Liver (tissue), 9 donors: ENCODE measurements around the gene NDP. TPM values are rescaled to one million over a fixed set of nuclear protein-coding genes. Genes with fewer than 3 reads are reported as not detected.

Experiments
- DNase-seq: peaks from one replicate; pipeline ENCODE4 v3.0.0-alpha.2; 2017; ENCODE audit warnings: low spot score
- H3K27ac ChIP-seq, 2 donors: one replicate each; pipeline ENCODE4 v1.7.0; 2013; ENCODE audit warnings: inconsistent platforms in 2 of 2, low read length in 2 of 2, control low read depth in 1 of 2, low read depth in 1 of 2, mild to moderate bottlenecking in 1 of 2
- H3K27me3 ChIP-seq, 4 donors: one replicate each; pipeline versions ENCODE4 v1.6.1 to v1.7.0; 2013; ENCODE audit warnings: low read length in 3 of 4, inconsistent platforms in 1 of 4, mild to moderate bottlenecking in 1 of 4, moderate library complexity in 1 of 4; ENCODE audit not compliant: control insufficient read depth in 4 of 4, insufficient read depth in 4 of 4
- H3K36me3 ChIP-seq, 4 donors: one replicate each; pipeline versions ENCODE4 v1.6.1 to v1.7.0; 2013; ENCODE audit warnings: low read length in 3 of 4, mild to moderate bottlenecking in 3 of 4, low read depth in 1 of 4, moderate library complexity in 1 of 4; ENCODE audit not compliant: control insufficient read depth in 4 of 4, insufficient read depth in 3 of 4
- H3K4me1 ChIP-seq, 4 donors: one replicate each; pipeline versions ENCODE4 v1.6.1 to v1.7.0; 2013; ENCODE audit warnings: low read length in 3 of 4, mild to moderate bottlenecking in 3 of 4, moderate library complexity in 1 of 4; ENCODE audit not compliant: control insufficient read depth in 4 of 4, insufficient read depth in 4 of 4
- H3K4me3 ChIP-seq, 3 donors: one replicate each; pipeline versions ENCODE4 v1.6.1 to v1.7.0; 2013; ENCODE audit warnings: low read length in 3 of 3, control low read depth in 1 of 3, low read depth in 1 of 3, mild to moderate bottlenecking in 1 of 3
- H3K9ac ChIP-seq, 2 donors: one replicate each; pipeline ENCODE4 v1.7.0; 2013; ENCODE audit warnings: low read length in 2 of 2, mild to moderate bottlenecking in 2 of 2, moderate library complexity in 2 of 2, control low read depth in 1 of 2, low read depth in 1 of 2
- H3K9me3 ChIP-seq, 4 donors: one replicate each; pipeline versions ENCODE4 v1.6.1 to v1.7.0; 2013; ENCODE audit warnings: low read length in 3 of 4; ENCODE audit not compliant: control insufficient read depth in 4 of 4
- EGR1 ChIP-seq, 2 donors: IDR thresholded peaks; 2 replicates each; pipeline ENCODE4 v1.6.1; 2016 to 2018; ENCODE audit warnings: antibody characterized with exemption in 2 of 2, low read depth in 2 of 2
- FOXA1 ChIP-seq: IDR thresholded peaks from 2 replicates; pipeline ENCODE4 v1.6.1; 2016; ENCODE audit warnings: antibody characterized with exemption
- FOXA2 ChIP-seq: IDR thresholded peaks from 2 replicates; pipeline ENCODE4 v1.6.1; 2016; ENCODE audit warnings: antibody characterized with exemption
- GABPA ChIP-seq, 2 donors: IDR thresholded peaks in 1 of 2; conservative IDR thresholded peaks in 1 of 2; 2 replicates each; pipeline ENCODE4 v1.6.1; 2016; ENCODE audit warnings: antibody characterized with exemption in 2 of 2, mild to moderate bottlenecking in 1 of 2, moderate library complexity in 1 of 2
- HNF4A ChIP-seq, 2 donors: conservative IDR thresholded peaks; 2 replicates each; pipeline ENCODE4 v1.6.1; 2016; ENCODE audit warnings: antibody characterized with exemption in 2 of 2, mild to moderate bottlenecking in 2 of 2
- HNF4G ChIP-seq: IDR thresholded peaks from 2 replicates; pipeline ENCODE4 v1.6.1; 2016; ENCODE audit warnings: antibody characterized with exemption
- JUND ChIP-seq, 2 donors: IDR thresholded peaks; 2 replicates each; pipeline ENCODE4 v1.6.1; 2016; ENCODE audit warnings: antibody characterized with exemption in 2 of 2
- NR2F2 ChIP-seq: IDR thresholded peaks from 2 replicates; pipeline ENCODE4 v1.6.1; 2016; ENCODE audit warnings: antibody characterized with exemption
- RAD21 ChIP-seq, 2 donors: IDR thresholded peaks; 2 replicates each; pipeline ENCODE4 v1.6.1; 2016; ENCODE audit warnings: antibody characterized with exemption in 2 of 2, mild to moderate bottlenecking in 2 of 2
- RXRA ChIP-seq, 2 donors: IDR thresholded peaks; 2 replicates each; pipeline ENCODE4 v1.6.1; 2017 to 2018; ENCODE audit warnings: antibody characterized with exemption in 2 of 2, mild to moderate bottlenecking in 1 of 2
- SP1 ChIP-seq: IDR thresholded peaks from 2 replicates; pipeline ENCODE4 v1.6.1; 2018; ENCODE audit warnings: antibody characterized with exemption, mild to moderate bottlenecking
- YY1 ChIP-seq: IDR thresholded peaks from 2 replicates; pipeline ENCODE4 v1.6.1; 2016; ENCODE audit warnings: antibody characterized with exemption, mild to moderate bottlenecking
- WGBS: extraction: QIAGEN DNeasy Blood & Tissue Kit; methylation state at CpG from one replicate; pipeline ENCODE4 v1.1.7; 2013; 5-methylcytosine and 5-hydroxymethylcytosine counted together
- polyA plus RNA-seq, 2 donors: library from polyadenylated mRNA; stranded (reverse) in 1 of 2; unstranded in 1 of 2; fragments of 200-250 nt in 1 of 2; fragments of >200 nt in 1 of 2; fragmentation: Nextera tagmentation in 1 of 2; extraction: Ambion mirVana in 1 of 2; gene quantifications; one replicate each; pipeline versions ENCODE4 v1.2.1 to v1.2.3, GENCODE V29; 2013 to 2015
- total RNA-seq, 2 donors: library from RNA; depleted of rRNA; stranded (reverse); fragments of >200 nt; gene quantifications; one replicate each; pipeline ENCODE4 v1.2.3, GENCODE V29; 2014
- TF ChIP-seq, protein P1 (sequence below): fragments of 150-350 bp; IDR thresholded peaks from 2 replicates; pipeline ENCODE4 v1.5.1; 2017; ENCODE audit warnings: improper control_type of control experiment, low read depth, low read length; ENCODE audit not compliant: missing input control
- TF ChIP-seq, protein P2 (sequence below): IDR thresholded peaks from 2 replicates; pipeline ENCODE4 v1.6.1; 2016; ENCODE audit warnings: antibody characterized with exemption
- TF ChIP-seq, protein P3 (sequence below): IDR thresholded peaks from 2 replicates; pipeline ENCODE4 v1.6.1; 2016; ENCODE audit warnings: antibody characterized with exemption, mild to moderate bottlenecking
- TF ChIP-seq, protein P4 (sequence below): IDR thresholded peaks from 2 replicates; pipeline ENCODE4 v1.6.1; 2016; ENCODE audit warnings: antibody characterized with exemption
- TF ChIP-seq, protein P5 (sequence below): IDR thresholded peaks from 2 replicates; pipeline ENCODE4 v1.6.1; 2016; ENCODE audit warnings: antibody characterized with exemption
- donor health status: healthy.
- donor health status: healthy.
- donor health status: healthy.
- donor health status: healthy.
- donor health status: healthy.

NDP gene
- total and polyA plus RNA-seq, 4 donors, result not detected

DNA sequence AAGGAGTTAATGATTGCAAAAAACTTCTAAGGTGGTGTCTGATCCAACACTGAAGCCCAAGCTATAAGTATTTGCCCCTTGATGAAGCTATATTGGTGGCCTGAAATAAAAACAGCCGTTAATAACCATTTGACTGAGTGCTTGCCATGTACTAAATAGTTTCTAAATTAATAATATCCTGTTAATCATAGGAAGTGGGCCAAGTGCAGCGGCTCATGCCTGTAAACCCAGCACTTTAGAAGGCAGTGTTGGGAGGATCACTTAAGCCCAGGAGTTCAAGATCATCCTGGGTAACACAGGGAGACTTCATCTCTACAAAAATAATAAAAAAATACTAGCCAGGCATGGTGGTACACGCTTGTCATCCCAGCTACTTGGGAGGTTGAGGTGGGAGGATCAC is 8.3 kb downstream of the NDP start:
- H3K4me1 ChIP-seq, result no peaks in the 10 kb centered on the region
- no peaks in the 10 kb centered on the region for H3K36me3 ChIP-seq
- H3K9me3 ChIP-seq, result peaks cover 0 to 4% (median 0%) of the 10 kb centered on the region in 4 donors
- 85% methylated on average over 3 of the region's 3 CpGs for WGBS
- H3K27me3 ChIP-seq, result peaks cover 0 to 7% (median 0%) of the 10 kb centered on the region in 4 donors
- H3K4me3 ChIP-seq, result no peak overlapping the region
- DNase-seq, result no peak
- H3K27ac ChIP-seq, result no peak overlapping the region
- H3K9ac ChIP-seq, result no peak overlapping the region
- TF ChIP-seq HNF4G (no peak), HNF4A (conservative IDR thresholded peaks at IDR 0.05) (no peak)
- TF ChIP-seq, protein P1, sequence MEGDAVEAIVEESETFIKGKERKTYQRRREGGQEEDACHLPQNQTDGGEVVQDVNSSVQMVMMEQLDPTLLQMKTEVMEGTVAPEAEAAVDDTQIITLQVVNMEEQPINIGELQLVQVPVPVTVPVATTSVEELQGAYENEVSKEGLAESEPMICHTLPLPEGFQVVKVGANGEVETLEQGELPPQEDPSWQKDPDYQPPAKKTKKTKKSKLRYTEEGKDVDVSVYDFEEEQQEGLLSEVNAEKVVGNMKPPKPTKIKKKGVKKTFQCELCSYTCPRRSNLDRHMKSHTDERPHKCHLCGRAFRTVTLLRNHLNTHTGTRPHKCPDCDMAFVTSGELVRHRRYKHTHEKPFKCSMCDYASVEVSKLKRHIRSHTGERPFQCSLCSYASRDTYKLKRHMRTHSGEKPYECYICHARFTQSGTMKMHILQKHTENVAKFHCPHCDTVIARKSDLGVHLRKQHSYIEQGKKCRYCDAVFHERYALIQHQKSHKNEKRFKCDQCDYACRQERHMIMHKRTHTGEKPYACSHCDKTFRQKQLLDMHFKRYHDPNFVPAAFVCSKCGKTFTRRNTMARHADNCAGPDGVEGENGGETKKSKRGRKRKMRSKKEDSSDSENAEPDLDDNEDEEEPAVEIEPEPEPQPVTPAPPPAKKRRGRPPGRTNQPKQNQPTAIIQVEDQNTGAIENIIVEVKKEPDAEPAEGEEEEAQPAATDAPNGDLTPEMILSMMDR, result no peak
- TF ChIP-seq, protein P2, sequence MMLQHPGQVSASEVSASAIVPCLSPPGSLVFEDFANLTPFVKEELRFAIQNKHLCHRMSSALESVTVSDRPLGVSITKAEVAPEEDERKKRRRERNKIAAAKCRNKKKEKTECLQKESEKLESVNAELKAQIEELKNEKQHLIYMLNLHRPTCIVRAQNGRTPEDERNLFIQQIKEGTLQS, result no peak
- TF ChIP-seq, protein P3, sequence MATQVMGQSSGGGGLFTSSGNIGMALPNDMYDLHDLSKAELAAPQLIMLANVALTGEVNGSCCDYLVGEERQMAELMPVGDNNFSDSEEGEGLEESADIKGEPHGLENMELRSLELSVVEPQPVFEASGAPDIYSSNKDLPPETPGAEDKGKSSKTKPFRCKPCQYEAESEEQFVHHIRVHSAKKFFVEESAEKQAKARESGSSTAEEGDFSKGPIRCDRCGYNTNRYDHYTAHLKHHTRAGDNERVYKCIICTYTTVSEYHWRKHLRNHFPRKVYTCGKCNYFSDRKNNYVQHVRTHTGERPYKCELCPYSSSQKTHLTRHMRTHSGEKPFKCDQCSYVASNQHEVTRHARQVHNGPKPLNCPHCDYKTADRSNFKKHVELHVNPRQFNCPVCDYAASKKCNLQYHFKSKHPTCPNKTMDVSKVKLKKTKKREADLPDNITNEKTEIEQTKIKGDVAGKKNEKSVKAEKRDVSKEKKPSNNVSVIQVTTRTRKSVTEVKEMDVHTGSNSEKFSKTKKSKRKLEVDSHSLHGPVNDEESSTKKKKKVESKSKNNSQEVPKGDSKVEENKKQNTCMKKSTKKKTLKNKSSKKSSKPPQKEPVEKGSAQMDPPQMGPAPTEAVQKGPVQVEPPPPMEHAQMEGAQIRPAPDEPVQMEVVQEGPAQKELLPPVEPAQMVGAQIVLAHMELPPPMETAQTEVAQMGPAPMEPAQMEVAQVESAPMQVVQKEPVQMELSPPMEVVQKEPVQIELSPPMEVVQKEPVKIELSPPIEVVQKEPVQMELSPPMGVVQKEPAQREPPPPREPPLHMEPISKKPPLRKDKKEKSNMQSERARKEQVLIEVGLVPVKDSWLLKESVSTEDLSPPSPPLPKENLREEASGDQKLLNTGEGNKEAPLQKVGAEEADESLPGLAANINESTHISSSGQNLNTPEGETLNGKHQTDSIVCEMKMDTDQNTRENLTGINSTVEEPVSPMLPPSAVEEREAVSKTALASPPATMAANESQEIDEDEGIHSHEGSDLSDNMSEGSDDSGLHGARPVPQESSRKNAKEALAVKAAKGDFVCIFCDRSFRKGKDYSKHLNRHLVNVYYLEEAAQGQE, result no peak

DNA sequence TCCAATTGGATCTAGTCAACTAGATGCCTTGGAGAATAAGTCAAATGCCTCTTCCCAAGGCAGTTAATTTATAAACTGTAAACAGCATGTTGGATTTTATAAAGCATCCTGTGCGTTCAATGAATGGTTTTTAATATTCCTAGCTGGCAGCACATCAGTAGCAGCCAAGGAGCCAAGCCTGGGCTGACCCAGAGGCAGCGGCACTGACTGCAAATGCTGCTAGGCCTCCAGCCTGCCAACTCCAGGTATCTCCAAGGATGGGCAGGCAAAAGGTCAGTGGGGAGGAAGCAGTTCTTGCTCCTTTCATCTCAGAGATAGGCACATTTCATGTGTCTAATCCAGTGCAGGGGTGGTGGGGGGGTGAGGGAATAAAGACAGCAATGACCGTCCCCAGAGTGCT is 9.5 kb downstream of the NDP start:
- peaks cover 0 to 7% (median 0%) of the 10 kb centered on the region in 4 donors for H3K27me3 ChIP-seq
- H3K4me1 ChIP-seq, result no peaks in the 10 kb centered on the region
- 88% methylated on average over 3 of the region's 3 CpGs for WGBS

More for the DNA sequence above, 9.5 kb downstream of the NDP start:
- Histone ChIP-seq H3K4me3 (no peak overlapping the region), H3K36me3 (no peaks in the 10 kb centered on the region), H3K9me3 (peaks cover 0 to 4% (median 0%) of the 10 kb centered on the region in 4 donors), H3K9ac (no peak overlapping the region), H3K27ac (no peak overlapping the region)
- DNase-seq, result no peak
- TF ChIP-seq, protein P3, result no peak
- TF ChIP-seq NR2F2 (no peak), RXRA (IDR thresholded peaks at IDR 0.05) (no peak), FOXA2 (no peak), GABPA (IDR thresholded peaks at IDR 0.05 in 1 of 2, conservative IDR thresholded peaks at IDR 0.05 in 1 of 2) (no peak), HNF4G (no peak), JUND (IDR thresholded peaks at IDR 0.05) (no peak), RAD21 (IDR thresholded peaks at IDR 0.05) (no peak), YY1 (no peak), HNF4A (conservative IDR thresholded peaks at IDR 0.05) (no peak), FOXA1 (no peak), EGR1 (IDR thresholded peaks at IDR 0.05; ENCODE audit: low read depth in 2 of 2) (no peak), SP1 (no peak)
- TF ChIP-seq, protein P2, result no peak
- TF ChIP-seq, protein P4, sequence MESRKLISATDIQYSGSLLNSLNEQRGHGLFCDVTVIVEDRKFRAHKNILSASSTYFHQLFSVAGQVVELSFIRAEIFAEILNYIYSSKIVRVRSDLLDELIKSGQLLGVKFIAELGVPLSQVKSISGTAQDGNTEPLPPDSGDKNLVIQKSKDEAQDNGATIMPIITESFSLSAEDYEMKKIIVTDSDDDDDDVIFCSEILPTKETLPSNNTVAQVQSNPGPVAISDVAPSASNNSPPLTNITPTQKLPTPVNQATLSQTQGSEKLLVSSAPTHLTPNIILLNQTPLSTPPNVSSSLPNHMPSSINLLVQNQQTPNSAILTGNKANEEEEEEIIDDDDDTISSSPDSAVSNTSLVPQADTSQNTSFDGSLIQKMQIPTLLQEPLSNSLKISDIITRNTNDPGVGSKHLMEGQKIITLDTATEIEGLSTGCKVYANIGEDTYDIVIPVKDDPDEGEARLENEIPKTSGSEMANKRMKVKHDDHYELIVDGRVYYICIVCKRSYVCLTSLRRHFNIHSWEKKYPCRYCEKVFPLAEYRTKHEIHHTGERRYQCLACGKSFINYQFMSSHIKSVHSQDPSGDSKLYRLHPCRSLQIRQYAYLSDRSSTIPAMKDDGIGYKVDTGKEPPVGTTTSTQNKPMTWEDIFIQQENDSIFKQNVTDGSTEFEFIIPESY, result no peak
- TF ChIP-seq, protein P5, sequence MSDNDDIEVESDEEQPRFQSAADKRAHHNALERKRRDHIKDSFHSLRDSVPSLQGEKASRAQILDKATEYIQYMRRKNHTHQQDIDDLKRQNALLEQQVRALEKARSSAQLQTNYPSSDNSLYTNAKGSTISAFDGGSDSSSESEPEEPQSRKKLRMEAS, result no peak
- TF ChIP-seq, protein P1, result no peak
